ENCODE results near the gene CLDND1. TPM values are rescaled to one million over a fixed set of nuclear protein-coding genes. Genes with fewer than 3 reads are reported as not detected.

Gene CLDND1
- total RNA-seq, 4 donors from 2014 or later, result 80.0 to 192 (median 109) TPM

DNA sequence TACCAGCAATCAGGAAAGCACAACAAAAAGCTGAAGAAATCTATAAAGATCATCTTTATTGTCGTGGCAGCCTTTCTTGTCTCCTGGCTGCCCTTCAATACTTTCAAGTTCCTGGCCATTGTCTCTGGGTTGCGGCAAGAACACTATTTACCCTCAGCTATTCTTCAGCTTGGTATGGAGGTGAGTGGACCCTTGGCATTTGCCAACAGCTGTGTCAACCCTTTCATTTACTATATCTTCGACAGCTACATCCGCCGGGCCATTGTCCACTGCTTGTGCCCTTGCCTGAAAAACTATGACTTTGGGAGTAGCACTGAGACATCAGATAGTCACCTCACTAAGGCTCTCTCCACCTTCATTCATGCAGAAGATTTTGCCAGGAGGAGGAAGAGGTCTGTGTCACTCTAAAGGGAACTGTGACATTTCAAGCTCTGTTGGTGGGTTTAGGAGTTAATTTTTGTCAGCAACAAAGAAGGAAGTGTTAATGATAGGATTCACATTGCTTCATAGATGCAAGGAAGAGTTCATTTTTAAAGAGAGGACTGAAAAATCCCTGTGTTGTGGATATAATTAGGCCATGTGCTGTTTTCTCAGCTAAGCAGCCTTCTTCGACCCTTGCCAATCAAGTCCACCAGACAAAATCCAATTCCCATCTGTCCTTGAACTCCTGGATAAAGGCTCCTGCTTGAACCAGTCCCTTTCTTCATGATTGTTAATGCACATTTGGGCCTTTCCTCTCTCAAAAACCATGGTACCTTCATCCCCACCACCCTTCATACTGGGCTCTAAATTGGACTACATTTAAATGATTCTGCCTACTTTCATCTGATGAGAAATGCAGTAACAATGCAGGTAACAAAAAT lies 10.2 kb upstream of the CLDND1 start:
- WGBS, 2 donors, result 90 to 94% methylated on average over 6 of the region's 6 CpGs
- DNase-seq, result no peak
- Histone ChIP-seq H3K4me3 (peak overlapping the region in 1 of 4 donors; percentile 26), H3K27ac (peak overlapping the region in 1 of 4 donors; percentile 14), H3K27me3 (no peaks in the 10 kb centered on the region), H3K9me3 (no peaks in the 10 kb centered on the region), H3K4me1 (no peaks in the 10 kb centered on the region), H3K36me3 (no peaks in the 10 kb centered on the region)
- TF ChIP-seq, protein P1, sequence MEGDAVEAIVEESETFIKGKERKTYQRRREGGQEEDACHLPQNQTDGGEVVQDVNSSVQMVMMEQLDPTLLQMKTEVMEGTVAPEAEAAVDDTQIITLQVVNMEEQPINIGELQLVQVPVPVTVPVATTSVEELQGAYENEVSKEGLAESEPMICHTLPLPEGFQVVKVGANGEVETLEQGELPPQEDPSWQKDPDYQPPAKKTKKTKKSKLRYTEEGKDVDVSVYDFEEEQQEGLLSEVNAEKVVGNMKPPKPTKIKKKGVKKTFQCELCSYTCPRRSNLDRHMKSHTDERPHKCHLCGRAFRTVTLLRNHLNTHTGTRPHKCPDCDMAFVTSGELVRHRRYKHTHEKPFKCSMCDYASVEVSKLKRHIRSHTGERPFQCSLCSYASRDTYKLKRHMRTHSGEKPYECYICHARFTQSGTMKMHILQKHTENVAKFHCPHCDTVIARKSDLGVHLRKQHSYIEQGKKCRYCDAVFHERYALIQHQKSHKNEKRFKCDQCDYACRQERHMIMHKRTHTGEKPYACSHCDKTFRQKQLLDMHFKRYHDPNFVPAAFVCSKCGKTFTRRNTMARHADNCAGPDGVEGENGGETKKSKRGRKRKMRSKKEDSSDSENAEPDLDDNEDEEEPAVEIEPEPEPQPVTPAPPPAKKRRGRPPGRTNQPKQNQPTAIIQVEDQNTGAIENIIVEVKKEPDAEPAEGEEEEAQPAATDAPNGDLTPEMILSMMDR (IDR thresholded peaks at IDR 0.05), result no peak
- TF ChIP-seq POLR2A (IDR thresholded peaks at IDR 0.05), result no peak
- intact Hi-C loops (cut with DNase I), result no loop called here

DNA sequence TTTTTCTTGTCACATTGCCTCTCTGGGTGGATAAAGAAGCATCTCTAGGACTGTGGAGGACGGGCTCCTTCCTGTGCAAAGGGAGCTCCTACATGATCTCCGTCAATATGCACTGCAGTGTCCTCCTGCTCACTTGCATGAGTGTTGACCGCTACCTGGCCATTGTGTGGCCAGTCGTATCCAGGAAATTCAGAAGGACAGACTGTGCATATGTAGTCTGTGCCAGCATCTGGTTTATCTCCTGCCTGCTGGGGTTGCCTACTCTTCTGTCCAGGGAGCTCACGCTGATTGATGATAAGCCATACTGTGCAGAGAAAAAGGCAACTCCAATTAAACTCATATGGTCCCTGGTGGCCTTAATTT lies 9.6 kb upstream of the CLDND1 start:
- Histone ChIP-seq H3K4me3 (peak overlapping the region in 2 of 4 donors; percentile 1 to 26), H3K9me3 (no peaks in the 10 kb centered on the region), H3K36me3 (no peaks in the 10 kb centered on the region), H3K27me3 (no peaks in the 10 kb centered on the region), H3K27ac (peak overlapping the region in 2 of 4 donors; percentile 7 to 14), H3K4me1 (no peaks in the 10 kb centered on the region)
- WGBS, 2 donors, result 68 to 79% methylated on average over 5 of the region's 5 CpGs
- no peak for DNase-seq
- no peak for TF ChIP-seq POLR2A (IDR thresholded peaks at IDR 0.05)
- TF ChIP-seq, protein P1 (IDR thresholded peaks at IDR 0.05), result no peak
- intact Hi-C loops (cut with DNase I), result no loop called here

DNA sequence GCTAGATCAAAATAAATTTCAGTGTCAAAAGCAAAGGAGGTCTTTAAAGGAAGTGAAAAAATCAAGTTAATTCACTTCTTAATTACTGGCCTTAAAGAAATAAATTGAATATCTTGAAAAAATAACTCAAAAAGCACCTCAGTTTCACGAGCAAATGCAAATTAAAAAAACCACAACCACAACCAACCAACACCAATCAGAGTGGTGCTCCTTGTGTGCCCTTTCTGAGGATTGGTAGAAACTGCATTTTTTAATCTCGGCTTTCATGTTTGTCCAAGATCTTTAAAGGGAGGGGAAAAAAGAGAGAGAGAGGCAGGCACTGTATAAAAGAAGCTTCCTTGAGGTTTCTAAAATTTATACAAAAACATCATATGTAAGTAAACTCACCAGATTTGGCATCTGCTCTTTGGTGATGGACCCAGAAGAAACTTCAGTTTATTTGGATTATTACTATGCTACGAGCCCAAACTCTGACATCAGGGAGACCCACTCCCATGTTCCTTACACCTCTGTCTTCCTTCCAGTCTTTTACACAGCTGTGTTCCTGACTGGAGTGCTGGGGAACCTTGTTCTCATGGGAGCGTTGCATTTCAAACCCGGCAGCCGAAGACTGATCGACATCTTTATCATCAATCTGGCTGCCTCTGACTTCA lies 9.0 kb upstream of the CLDND1 start, which contains the start of gene GPR15:
Gene GPR15 (plus strand): TSS at position 357 of the 653 bp plus-strand sequence. CDS start 56 bp downstream, at position 413.
- intact Hi-C loops (cut with DNase I), result no loop called here
- no peaks in the 10 kb centered on the region for H3K27me3 ChIP-seq
- H3K36me3 ChIP-seq, result no peaks in the 10 kb centered on the region
- H3K4me3 ChIP-seq, result peak within 1 kb of the TSS in 2 of 4 donors; percentile 1 to 26
- TF ChIP-seq POLR2A (IDR thresholded peaks at IDR 0.05), result no peak
- TF ChIP-seq, protein P1 (IDR thresholded peaks at IDR 0.05), result no peak
- H3K27ac ChIP-seq, result peak within 1 kb of the TSS in 2 of 4 donors; percentile 7 to 14
- H3K9me3 ChIP-seq, result no peaks in the 10 kb centered on the region
- no peaks in the 10 kb centered on the region for H3K4me1 ChIP-seq
- no peak for DNase-seq
- 65 to 77% methylated on average over 7 of the region's 7 CpGs for WGBS, 2 donors

DNA sequence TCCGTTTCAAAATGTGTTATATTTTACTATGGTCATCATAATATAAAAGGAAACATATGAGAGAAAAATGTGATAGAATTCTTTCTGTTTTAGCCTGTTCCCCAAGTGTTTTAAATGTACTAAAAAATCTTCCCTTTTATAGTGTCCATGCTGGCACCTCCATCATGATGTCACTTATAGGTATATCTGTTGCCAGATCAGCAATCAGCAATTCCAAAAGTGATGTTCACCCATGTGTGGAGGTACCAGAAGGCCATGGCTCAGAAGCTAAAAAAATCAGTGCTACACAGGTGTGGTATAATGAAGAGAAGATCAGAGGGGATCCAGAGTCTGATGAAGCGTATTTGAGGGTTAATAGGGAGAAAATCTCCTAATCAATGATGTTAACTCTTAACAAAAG lies 8.0 kb upstream of the CLDND1 start:
- 85 to 86% methylated on average over 2 of the region's 2 CpGs for WGBS, 2 donors
- H3K27ac ChIP-seq, result no peak overlapping the region

More for the DNA sequence above, 8.0 kb upstream of the CLDND1 start:
- Histone ChIP-seq H3K4me1 (no peaks in the 10 kb centered on the region), H3K4me3 (no peak overlapping the region), H3K27me3 (no peaks in the 10 kb centered on the region), H3K36me3 (no peaks in the 10 kb centered on the region), H3K9me3 (no peaks in the 10 kb centered on the region)
- TF ChIP-seq POLR2A (IDR thresholded peaks at IDR 0.05), result no peak
- TF ChIP-seq, protein P1 (IDR thresholded peaks at IDR 0.05), result no peak
- DNase-seq, result no peak
- intact Hi-C loops (cut with DNase I), result no loop called here

Data from esophagus squamous epithelium (tissue), 5 donors.